SH-SY5Y (cell line): ENCODE results near the gene DPYD.

Experiments
- GATA2 ChIP-seq: IDR thresholded peaks from 2 replicates; pipeline ENCODE4 v1.6.1; 2011; ENCODE audit warnings: mild to moderate bottlenecking, low read depth, low read length
- GATA3 ChIP-seq: IDR thresholded peaks from 2 replicates; pipeline ENCODE4 v1.6.1; 2011; ENCODE audit warnings: low read depth, mild to moderate bottlenecking, low read length, moderate library complexity

DNA sequence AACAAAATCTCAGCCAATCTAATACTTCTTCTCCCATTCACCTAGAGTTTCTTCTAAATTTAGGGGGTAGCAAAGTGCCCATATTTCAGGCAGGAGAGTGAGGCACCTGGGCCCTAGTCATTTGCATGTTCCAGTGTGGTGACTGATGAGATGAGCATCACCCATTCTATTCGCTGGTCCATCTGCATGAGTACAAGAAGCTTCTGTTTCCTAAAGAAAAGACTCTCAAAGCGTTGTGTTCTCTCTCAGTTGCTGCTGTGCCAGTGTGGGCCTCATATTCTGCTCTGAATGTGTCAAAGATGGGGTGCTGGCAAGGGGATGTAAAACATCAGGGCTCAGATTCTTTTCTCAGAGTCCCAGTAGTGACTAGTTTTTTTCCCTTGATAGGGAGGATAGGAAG, 16.1 kb upstream of the DPYD start:
- TF ChIP-seq GATA3: no peak
- TF ChIP-seq GATA2: no peak
